GM18511 (cell line): ENCODE results near the gene CDK3.
A peak's percentile ranks its signal among the peaks of the same experiment; 100 is the strongest.

ENCODE experiments used
- ATAC-seq: cut with Tn5 transposase; IDR thresholded peaks from one replicate; pipeline ENCODE4 v1.9.1; 2021; ENCODE audit warnings: mild to moderate bottlenecking, moderate library complexity; ENCODE audit not compliant: unreplicated experiment

Gene CDK3

GRCh38 chr17:76013377-76013932 lies 12.8 kb downstream of the CDK3 start:
- ATAC-seq: no peak

- ATAC-seq: peak; percentile 64
These were observed 13.7 kb downstream of the CDK3 start for GRCh38 chr17:76014100-76014924.

- no peak for ATAC-seq
These were observed 14.2 kb downstream of the CDK3 start for GRCh38 chr17:76014925-76015261.

- ATAC-seq: no peak
These were observed 17.1 kb downstream of the CDK3 start for GRCh38 chr17:76017481-76018339.

GRCh38 chr17:76018340-76018680 lies 17.7 kb downstream of the CDK3 start:
- ATAC-seq: no peak

GRCh38 chr17:76018801-76019200 lies 18.1 kb downstream of the CDK3 start:
- no peak for ATAC-seq

GRCh38 chr17:76019833-76020467 lies 19.3 kb downstream of the CDK3 start:
- no peak for ATAC-seq

GRCh38 chr17:76022285-76022684 lies 21.6 kb downstream of the CDK3 start:
- no peak for ATAC-seq

- ATAC-seq: no peak
These were observed 22.6 kb downstream of the CDK3 start for GRCh38 chr17:76022973-76023899.

- no peak for ATAC-seq
These were observed 23.2 kb downstream of the CDK3 start for GRCh38 chr17:76023900-76024237.

- no peak for ATAC-seq
These were observed 23.7 kb downstream of the CDK3 start for GRCh38 chr17:76024353-76024752.

- ATAC-seq: no peak
These were observed 24.6 kb downstream of the CDK3 start for GRCh38 chr17:76025294-76025693.

GRCh38 chr17:76026714-76027158 lies 26.1 kb downstream of the CDK3 start:
- ATAC-seq: no peak

- no peak for ATAC-seq
These were observed 26.6 kb downstream of the CDK3 start, which contains the start of gene EVPL for GRCh38 chr17:76027159-76027839. Gene EVPL, minus strand, starts transcription at chr17:76027306. Its CDS starts 108 bp downstream, at chr17:76027198.

GRCh38 chr17:76032073-76032779 lies 31.6 kb downstream of the CDK3 start:
- no peak for ATAC-seq

- no peak for ATAC-seq
These were observed 32.1 kb downstream of the CDK3 start for GRCh38 chr17:76032780-76033108.

- ATAC-seq: no peak
These were observed 32.5 kb downstream of the CDK3 start for GRCh38 chr17:76033139-76033538.

- no peak for ATAC-seq
These were observed 34.0 kb downstream of the CDK3 start for GRCh38 chr17:76034428-76035350.
